ENCODE measurements around the gene UBE2J2. TPM values are rescaled to one million over a fixed set of nuclear protein-coding genes. Genes with fewer than 3 reads are reported as not detected.

Gene UBE2J2
- total RNA-seq, 1 experiment from 2014 or later = 54.3 TPM

DNA sequence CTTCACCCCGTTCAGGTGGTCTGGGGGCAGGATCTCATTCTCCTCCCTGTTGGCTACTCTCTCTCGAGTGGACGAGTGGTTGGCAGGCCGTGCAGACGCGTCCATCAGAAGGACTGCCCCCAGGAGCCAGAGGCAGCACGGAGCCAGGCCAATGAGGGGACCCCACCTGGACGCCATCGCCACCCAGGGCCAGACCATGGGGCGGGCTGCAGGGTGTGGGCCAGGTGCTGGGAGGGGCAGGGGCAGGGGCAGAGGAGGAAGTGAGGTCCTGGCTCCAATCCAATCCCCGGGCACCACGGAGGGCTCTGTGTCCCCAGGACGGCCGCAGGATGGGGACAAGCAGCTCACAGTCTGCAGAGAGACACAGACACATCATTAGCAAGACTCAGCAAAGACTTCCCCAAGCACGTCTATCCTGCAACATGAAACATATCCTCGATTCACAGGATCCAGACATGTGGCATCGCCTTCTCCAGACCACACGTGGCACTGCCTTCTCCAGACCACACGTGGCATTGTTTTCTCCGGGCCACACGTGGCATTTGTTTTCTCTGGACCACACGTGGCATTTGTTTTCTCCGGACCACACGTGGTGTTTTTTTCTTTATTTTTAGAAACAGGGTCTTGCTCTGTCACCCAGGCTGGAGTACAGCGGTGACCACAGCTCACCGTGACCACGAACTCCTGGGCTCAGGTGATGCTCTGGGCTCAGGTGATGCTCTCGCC lies 44.9 kb downstream of the UBE2J2 start:
- DNase-seq (ENCODE audit: low read depth) = no peak

DNA sequence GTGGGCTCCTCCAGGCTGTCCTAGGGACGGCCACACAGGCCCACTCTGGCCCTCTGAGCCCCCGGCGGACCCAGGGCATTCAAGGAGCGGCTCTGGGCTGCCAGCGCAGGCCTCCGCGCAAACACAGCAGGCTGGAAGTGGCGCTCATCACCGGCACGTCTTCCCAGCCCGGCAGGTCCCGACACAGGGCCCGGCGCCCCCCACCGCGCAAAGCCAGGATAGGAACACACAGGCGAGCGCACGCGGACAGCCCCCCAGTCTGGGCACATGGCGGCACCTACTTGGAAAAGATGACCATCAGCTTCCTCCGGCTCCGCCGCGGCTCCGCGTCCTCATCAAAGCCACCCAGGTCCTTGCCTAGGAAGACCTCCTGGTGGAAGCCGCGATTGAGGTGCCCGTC lies 45.5 kb downstream of the UBE2J2 start:
- DNase-seq (ENCODE audit: low read depth) = no peak

DNA sequence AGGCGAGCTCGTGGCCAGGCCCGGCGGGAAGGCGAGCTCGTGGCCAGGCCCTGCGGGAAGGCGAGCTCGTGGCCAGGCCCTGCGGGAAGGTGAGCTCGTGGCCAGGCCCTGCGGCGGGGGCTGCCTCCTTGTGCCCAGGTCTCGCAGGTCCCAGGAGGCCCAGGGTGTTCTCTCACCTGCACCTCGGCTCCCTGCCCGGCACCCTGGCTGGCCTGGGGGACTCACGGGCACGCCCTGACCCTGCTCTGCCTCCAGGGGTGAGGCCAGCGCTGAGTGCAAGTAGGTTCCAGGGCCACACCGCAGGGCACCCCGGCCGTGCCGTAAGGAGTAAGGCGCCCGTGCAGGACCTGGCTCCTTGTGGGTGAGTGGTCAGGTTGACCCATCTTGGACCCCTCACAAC lies 46.3 kb downstream of the UBE2J2 start:
- no peak for DNase-seq (ENCODE audit: low read depth)

DNA sequence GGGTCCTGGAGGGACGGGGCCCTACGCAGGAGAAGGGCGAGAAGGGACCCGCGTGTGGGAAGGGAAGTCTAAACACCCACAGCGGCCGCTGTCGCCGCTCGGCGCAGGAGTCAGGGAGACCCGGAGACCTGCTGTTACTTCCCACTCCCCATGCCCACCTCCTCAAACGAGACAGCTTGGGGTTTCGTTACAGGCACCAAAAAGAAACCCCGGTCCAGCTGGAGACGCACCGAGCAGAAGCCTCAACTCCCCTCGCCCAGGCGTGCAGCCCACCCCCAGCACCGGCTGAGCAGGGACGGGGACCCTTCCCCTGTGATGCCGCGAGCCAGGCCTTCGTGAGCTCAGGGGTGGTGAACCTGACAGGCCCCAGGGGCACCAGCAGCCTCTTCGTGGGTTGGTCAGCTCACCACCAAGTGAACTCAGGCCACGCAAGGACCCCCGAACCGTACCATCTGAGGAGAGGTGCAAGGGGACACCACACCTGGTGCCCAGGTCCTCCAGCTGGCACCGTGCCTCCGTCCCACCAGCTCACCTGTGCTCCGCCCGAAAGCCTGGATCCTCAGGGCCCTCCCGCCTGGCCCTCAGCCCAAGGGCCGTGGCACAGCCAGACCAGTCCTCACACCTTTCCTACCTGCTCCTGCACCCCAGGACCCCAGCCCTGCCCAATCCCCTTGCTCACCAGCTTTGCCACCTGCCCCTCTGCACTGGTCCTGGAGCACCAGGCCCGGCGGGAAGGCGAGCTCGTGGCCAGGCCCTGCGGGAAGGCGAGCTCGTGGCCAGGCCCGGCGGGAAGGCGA lies 46.9 kb downstream of the UBE2J2 start:
- DNase-seq (ENCODE audit: low read depth) = no peak

DNA sequence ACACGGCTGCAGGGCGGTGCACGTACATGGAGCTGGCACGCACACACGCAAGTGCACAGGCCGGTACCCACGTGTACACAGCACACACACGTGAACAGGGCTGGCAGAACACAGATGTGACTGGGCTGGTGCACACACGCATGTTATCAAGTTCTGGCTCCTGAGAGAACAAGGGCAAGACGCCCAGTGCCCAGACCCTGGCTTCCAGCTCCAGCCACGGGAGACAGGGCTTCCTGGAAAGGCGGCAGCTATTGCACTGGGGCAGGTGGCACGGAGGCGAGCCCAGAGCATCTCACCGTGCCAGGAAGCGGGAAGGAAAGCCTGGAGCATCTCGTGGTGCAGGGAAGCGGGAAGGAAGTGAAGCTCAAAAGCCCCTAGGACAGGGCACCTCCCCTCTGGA lies 47.7 kb downstream of the UBE2J2 start:
- DNase-seq (ENCODE audit: low read depth) = no peak

DNA sequence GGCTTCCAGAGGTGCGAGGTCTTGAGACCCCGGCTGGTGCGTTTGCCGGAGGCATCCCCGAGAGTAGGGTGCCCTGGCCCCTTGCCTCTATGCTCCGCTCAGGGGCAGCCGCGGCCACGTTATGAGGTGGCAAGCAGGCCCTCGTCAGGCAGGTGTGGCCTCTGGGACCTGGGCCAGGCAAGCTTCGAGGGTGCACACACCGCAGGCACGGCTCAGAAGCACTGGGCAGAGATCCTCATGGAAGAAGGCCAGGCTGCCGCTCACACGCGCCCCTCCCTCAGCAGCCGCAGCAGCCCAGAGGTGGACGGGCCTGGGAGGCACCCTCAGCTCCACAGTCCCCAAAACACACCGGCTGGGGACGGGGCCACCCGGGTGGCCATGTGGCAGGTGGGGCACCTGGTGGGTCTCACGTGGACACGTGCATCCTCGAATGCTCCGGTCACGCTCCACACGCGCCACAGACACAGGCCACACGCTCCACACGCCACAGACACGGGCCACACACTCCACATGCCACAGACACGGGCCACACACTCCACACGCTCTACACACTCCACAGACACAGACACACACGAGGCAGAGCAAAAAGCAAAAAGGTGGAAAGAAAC lies 48.3 kb downstream of the UBE2J2 start:
- DNase-seq (ENCODE audit: low read depth) = no peak

DNA sequence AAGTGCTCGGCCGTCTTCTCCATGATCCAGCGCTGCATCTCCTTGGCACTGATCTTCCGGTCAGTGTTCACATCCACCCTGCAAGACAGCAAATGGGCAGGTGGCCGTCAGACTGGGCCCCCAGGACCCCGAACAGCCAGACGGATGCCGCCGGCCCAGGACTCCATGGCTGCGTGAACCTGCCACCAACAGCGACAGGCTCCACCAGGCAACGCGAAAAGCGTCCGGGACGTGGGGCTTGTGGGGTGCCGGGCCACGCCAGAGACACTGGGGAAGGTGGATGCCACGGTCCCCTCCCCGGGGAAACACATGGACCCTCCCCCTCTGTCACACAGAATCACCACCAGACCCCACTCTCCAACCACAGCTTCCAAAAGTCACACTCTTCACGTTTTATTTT lies 49.8 kb downstream of the UBE2J2 start:
- DNase-seq (ENCODE audit: low read depth) = no peak

DNA sequence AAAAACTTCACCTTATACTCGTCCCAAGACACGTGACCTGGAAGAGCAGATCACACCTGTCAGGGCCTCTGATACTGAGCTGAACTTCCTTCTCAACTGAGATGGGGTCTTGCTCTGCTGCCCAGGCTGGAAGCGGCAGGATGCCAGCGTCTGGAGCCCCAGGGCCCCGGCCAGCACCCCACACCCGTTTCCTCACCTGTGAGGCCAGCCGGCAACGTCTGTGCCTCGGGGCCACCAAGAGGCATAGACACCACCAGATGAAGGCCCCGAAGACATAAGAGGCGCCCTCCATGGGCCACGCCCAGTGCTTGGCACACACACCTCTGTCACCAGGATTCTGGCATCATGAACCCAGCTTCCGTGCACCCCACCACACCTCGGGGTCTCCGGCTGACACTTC lies 50.3 kb downstream of the UBE2J2 start:
- DNase-seq (ENCODE audit: low read depth) = no peak

DNA sequence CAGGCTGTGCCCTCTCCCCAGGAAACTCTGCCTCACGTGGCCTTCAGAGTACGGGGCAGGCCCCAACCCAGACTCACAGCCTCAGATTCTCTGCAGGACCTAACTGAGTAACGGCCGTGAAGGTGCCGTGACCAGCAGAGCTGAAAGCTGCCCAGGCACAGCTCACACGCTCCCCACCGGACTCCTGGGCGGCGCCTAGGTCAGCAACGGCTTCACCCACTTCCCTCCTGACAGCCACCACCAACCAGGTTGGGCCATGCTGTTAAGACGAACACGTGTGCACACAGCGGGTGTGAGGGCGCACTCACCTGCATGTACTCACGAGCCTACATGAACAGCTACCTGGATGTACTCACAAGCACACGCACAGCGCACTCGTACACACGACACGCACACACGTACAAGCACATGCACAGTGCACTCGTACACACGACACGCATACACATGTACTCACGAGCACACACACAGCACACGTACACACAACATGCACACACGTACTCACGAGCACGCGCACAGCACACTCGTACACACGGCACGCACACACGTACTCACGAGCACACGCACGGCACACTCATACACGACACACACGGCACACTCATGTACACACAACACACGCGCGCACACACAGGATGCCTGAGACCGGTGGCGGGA lies 51.0 kb downstream of the UBE2J2 start:
- no peak for DNase-seq (ENCODE audit: low read depth)

DNA sequence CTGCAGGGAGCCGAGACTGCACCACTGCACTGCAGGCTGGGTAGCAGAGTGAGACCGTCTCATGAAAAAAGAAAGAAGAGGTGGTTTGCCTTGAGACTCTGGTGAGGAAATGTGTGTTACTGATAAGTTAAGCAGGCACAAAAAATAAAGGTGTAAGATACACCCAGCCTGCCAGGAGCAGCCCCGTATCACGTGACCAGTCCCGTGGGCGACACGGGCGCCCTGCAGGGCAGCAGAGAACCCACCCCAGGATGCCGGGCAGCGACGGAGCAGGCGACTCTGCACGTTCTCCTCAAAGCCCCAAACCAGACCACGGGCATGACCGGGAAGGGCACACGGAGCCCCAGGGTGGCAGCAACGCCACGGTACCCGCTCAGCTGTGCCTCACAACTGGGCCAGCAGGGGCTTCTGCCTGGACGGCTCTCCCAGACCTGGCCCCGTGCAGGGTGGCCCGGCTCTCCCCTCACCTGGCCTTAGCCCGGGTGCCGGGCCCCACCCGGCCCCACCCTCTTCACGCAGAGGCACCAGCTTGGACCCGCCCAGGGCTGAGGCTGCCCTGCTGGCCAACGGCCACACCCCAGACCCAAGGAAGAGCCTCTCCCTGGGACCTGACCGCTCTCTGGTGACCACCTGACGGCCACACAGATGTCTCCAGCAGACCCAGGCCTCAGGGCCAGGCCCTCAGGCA lies 51.6 kb downstream of the UBE2J2 start:
- no peak for DNase-seq (ENCODE audit: low read depth)

DNA sequence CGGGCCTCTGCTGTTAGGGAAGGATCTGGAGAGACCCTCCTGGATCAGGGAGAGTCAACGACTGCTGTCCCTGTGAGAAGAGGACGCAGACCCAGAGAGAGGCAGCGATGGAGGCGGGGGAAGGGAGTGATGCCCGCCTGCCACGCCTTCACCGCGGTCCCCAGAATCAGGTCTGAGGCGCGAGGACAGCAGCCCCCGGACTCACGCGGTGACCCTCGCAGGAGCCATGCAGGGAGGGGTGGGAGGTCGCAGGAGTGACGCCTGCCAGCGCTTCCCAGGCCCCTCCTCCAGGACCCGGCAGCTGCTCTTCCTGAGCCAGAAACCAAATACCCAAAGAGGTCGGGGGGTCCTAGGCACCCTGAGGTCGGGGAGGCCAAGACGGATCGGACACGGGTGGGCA lies 53.5 kb downstream of the UBE2J2 start:
- no peak for DNase-seq (ENCODE audit: low read depth)

DNA sequence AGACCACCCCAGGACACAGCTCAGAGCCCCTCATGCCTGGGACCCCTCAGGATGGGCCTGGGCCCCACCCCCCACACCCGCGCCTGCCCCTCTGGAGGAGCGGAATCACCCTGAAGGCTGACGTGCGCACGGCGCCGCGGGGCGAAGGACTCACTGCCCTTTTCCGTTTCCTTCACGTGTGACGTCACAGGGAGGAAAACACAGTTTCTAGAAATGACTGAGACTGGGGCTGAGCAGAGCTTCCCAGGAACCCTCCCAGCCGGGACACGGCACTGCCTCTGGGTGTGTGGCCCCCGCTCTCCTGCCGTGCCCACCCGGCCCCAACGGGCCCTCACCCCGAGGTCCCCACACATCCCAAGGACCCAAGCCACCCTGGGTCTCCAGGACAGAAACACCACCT lies 54.3 kb downstream of the UBE2J2 start:
- DNase-seq (ENCODE audit: low read depth) = no peak

DNA sequence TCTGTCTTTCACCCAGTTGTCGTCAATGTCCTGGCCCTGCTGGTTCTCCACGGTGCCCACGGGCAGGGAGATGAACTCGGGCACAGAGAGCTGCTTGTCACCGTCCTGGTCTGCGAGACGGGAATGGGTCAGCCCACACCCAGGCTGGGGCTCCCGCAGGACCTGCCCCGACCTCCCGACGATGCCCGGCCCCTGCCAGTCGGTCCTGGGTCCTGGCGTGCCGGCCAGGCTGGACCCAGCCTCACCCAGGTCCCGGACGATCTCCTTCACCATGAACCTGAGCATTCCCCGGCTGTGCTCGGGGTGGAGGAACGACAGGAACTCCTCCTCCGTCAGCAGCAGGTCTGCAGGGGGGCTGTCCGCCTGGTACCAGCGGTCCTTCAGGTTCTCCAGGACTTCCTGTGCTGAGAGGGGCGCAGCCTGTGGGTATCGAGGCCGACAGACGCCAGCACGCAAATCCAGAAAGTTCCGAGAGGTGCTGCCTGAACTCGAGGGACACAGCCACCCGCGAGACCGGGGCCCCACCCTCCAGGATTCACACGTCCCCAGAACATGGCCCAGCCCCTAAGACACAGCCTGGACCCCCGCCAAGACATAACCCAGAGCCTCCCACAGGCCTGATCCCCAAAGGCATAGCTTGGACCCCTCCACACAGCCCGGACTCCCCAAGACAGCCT lies 55.0 kb downstream of the UBE2J2 start:
- DNase-seq (ENCODE audit: low read depth) = no peak

DNA sequence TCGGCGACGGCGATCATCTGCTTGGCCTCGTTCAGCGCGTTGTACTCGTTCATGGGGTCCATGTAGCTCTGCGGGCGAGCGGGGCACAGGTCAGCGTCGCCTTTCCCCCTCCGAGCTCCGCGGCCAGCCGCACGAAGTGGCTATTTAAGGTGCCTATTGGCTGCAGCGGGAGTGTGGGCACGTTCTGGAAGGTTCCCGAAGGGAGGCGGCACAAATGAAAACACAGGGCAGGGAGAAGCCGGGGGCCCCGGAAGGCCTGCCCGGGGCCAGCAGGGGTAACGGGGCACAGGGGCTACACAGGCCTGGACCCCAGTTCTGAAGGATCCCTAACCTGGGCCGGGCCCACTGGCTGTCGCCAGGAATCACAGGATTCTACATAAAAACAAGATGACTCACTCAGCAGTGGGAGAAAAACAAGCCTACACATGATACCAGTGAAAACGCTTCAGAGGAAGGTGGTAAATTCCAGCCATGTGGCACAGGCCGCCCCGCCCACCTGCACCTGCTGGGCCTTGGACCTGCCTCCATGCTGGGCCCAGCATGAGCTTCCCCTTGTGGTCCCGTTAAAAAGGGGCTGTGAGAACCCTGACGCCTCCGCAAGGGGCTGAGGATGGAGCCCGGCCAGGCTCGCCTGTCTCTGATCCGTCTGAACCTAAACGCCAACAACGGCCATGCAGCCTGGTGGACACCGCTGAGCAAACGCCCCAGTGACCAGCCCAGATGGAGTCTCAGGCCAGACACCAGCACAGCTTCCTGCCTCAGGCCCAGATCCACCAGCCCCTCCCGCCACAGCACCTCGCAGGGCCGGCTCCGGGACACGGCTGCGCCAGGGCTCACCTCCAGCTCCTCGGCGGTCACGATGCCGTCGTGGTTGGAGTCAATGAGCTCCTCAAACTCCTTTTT lies 55.8 kb downstream of the UBE2J2 start:
- DNase-seq (ENCODE audit: low read depth) = no peak

DNA sequence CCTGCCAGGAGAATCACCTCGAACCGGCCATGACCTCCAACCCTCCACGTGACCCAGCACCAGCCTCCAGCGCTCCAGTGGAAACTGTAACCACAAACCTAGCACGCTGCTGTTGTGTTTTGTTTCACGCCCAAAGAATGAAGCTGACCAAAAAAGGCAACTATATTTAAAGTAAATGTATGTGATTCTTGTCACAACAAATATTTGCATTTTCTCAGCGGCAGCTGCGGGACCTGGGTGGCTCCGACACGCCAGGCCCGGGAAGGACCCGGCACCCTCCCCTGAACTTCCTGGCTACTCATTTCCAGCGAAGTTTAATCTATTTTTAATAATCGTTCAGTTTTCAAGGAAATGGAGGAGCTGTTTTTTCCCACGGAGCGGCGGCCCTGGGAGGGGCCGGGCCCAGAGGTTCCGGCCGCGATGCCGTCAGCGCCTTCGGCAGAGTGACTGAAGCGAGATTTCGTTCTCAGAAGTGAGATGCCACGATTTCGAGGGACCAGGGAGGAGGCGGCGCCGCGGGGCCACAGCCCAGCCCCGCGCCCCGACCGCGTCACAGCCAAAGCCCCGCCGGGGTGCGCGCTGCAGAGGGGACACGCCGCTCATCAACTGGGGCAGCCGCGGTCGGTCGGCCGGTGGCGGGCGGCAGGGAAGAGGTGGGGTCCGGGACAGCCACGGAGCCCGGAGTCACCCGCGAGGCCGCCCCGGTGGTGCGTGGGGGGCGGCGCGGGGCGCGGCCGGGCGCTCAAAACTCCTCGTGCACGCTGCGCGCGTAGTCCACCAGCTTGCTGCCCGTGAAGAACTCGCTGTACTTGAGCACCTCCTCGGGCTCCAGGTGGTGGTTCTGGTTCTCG lies 56.7 kb downstream of the UBE2J2 start:
- DNase-seq (ENCODE audit: low read depth) = no peak

DNA sequence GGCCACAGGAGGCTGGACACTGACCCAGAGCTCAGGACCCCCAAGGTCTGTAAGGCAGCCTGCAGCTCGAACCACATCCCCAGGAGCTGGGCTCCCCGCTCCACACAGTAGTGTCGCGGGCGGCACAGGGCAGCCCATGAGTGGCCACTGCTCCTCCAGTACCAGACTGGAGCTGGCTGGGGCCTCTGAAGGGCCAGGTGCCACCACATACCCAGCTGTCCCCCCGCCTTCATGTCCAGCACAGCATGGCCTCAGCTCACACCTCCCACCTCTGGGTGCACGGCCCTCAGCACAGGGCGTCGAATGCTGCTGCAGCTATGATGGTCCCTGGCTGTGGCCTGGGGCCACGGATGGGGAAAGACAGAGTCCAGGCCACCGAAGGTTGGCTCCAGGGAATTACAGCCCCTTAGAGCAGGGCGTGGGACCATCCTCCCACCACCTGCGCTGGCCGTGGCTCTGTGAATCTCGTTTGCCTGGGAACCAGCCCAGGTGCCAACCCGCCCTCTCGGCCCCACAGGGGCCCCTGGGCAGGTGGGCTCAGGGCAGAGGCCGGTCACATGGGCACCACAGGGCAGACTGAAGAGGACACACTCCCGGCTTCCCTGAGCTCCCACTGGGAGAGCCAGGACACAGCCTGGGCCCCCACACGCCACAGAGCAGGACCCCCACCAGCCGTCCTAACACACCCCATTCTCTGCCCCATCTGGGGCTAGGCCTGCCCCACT lies 57.6 kb downstream of the UBE2J2 start:
- no peak for DNase-seq (ENCODE audit: low read depth)

DNA sequence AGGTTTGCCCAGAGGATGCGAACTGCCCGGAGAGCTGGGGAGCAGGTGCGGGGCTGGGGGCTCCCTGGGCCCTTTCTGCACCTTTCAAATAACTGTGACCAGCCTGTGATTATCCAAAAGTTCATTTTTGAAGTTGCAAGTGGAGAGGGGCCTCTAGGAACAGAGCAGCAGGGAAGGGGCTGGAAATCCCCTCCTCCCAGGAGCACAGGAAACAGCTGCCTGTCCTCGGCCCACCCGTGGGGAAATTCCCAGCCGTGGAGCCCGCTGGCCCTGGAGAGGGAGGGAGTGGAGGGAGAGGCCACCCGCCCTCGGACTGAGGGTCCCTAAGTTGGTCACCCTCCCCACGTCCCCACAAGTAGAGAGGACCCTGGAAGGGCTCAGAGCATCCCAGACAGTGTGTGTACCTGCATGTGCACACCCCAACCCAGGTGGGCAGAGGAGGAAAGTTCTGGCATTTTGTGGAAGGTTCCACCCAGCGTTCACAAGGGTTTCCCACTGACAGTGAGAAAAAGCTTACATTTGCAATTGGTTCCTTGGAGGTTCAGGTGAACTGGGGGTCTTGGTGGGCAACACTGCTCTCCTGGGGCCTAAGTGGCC lies 58.5 kb downstream of the UBE2J2 start:
- DNase-seq (ENCODE audit: low read depth) = no peak
